Measurements from ENCODE around the gene DYSF.
A peak's percentile ranks its signal among the peaks of the same experiment; 100 is the strongest.

Gene DYSF

DNA sequence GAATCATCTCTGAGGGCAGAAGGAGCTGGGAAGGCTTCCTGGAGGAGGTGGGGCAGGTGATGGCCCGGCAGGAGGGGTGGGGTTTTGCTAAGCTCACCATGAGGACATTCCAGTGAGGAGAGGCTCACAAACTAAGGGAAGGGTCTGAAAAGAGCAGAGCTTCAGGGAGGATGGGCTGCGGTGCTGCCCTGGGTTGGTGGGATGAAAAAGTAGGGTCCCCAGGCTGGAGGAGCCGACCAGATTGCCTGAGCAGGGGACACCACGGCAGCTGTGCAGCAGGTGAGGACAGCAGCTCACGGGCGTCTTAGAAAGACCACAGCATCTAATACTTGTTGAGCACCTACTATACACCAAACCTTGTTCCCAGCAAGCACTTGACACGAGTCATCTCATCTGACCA, 82.2 kb downstream of the DYSF start:
- Mint-ChIP-seq H3K36me3 (no peaks in the 10 kb centered on the region), H3K27me3 (peaks cover 60% of the 10 kb centered on the region), H3K9me3 (no peaks in the 10 kb centered on the region), H3K4me3 (no peak overlapping the region), H3K27ac (no peak overlapping the region), H3K4me1 (no peaks in the 10 kb centered on the region)
- ATAC-seq: no peak

DNA sequence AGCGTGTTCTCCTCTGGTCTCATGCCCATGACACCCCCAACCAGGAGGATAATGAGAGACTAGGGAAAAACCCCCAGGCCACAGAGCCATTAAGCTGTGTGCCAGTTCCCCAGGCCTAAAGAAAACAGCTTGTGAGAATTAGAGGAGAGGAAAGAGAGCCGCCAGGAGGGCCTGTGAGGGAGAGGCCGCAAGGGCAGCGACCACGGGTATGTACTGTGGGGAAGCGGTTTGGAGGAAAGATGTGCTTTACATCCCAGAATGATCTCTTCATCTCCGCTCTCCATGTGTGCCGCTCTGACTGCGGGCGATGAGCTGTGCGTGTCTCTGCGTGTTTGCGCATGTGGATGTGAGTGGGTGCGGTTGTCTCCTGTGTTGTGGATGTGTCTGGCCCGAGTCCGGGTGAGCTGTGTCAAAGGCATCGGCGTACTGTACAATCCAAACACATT, 82.9 kb downstream of the DYSF start:
- ATAC-seq: no peak
- H3K4me3 Mint-ChIP-seq: no peak overlapping the region
- no peaks in the 10 kb centered on the region for H3K9me3 Mint-ChIP-seq
- no peaks in the 10 kb centered on the region for H3K36me3 Mint-ChIP-seq
- no peak overlapping the region for H3K27ac Mint-ChIP-seq
- H3K4me1 Mint-ChIP-seq: no peaks in the 10 kb centered on the region
- peaks cover 53% of the 10 kb centered on the region for H3K27me3 Mint-ChIP-seq

DNA sequence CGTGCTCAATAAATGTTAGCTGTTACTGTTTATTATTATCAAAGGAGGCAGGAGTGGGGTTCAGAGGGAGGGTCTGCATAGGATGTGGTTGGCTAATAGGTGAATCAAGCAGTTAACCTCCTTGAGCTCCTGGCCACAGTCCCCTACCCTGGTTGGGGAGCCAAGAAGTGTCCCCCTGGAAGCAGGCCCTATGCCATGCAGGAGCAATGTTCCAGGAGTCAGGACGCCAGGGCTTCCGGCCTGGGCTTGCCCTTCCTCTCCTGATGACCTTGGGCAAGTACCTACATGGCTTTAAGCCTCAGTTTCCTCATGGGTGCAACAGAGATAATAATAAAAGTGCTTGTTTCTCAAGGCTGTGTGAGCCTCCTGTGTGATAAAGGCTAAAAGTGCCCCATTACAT, 84.9 kb downstream of the DYSF start:
- Mint-ChIP-seq H3K9me3 (no peaks in the 10 kb centered on the region), H3K27ac (no peak overlapping the region), H3K36me3 (no peaks in the 10 kb centered on the region), H3K4me1 (no peaks in the 10 kb centered on the region), H3K27me3 (peaks cover 38% of the 10 kb centered on the region), H3K4me3 (no peak overlapping the region)
- no peak for ATAC-seq

DNA sequence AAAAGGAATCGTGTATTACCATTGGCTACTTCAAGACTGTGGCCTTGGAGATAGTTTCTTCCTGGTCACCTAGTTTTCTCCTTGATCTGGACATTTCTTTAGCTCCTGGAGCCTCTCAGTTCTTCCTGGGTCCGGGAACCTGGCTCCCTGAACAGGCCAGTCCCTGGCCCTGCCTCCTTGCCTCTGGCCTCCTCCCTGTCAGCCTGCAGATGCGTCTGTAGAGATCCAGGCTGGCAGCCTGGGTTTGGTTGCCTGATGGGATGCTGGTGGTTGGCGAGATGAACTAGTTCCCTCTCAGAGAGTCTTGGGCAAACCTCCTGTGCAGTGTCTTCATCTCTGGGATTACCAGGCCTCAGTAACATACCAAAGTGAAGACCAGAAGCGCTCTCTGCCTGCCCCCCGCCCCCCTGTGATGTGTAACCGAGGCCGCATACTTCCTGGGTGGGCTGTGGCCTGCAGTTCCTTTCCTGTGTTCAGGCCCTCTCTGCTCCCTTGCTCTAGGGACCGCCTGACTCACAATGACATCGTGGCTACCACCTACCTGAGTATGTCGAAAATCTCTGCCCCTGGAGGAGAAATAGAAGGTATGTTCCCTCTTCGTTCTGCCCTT, 85.4 kb downstream of the DYSF start:
- ATAC-seq: no peak
- no peaks in the 10 kb centered on the region for H3K4me1 Mint-ChIP-seq
- H3K9me3 Mint-ChIP-seq: no peaks in the 10 kb centered on the region
- no peak overlapping the region for H3K27ac Mint-ChIP-seq
- H3K36me3 Mint-ChIP-seq: no peaks in the 10 kb centered on the region
- H3K4me3 Mint-ChIP-seq: no peak overlapping the region
- peaks cover 32% of the 10 kb centered on the region for H3K27me3 Mint-ChIP-seq

DNA sequence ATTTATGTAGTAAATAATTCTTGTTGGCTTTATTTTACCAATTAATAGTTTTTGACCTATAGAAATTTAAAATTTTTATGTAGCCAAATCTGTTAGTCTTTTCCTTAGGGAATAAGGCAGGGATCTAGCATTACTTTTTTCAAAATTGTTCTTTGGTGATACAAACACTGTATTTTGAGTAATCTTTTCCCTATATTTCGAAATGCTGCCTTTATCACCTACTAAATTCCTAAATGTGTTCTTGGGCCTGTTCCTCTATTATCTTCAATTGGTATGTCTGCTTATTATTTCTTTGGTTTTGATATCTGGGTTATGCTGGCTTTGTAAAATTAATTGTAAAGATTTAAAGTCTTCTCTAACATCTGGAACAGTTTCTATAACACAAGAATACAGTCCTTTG, 87.5 kb downstream of the DYSF start:
- no peak for ATAC-seq
- H3K36me3 Mint-ChIP-seq: no peaks in the 10 kb centered on the region
- H3K4me3 Mint-ChIP-seq: no peak overlapping the region
- H3K9me3 Mint-ChIP-seq: no peaks in the 10 kb centered on the region
- no peak overlapping the region for H3K27ac Mint-ChIP-seq
- peaks cover 5% of the 10 kb centered on the region for H3K4me1 Mint-ChIP-seq
- peaks cover 29% of the 10 kb centered on the region for H3K27me3 Mint-ChIP-seq

DNA sequence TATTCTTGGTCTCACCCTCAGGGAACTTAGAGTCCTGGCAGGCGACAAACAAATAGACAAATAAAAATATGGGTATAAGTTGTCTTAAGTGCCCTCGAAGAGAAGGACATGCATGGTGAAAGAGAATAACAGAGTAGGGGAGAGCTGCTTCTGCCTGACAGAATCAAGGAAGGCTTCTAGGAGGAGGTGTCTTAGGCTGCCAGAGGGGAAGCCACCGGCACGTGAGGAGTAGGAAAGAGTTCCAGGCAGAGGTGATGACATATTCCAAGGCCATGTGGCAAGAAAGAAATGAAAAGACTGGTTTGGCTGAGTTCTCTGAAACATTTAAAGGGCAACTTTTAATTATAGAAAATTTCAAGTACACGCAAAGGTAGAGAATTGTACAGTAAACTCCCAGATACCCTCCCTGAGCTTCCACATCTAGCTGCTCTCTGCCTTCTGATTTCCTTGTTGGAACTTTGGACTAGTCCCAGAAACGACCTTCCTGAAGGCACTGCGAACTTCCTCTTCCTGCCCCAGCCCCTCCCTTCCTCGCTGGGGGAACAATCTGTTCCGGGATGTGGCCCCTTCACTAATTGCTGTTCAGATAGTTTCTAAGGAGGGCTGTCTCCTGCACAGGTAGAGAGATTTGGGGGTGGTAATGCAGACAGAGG, 91.7 kb downstream of the DYSF start:
- H3K9me3 Mint-ChIP-seq: no peaks in the 10 kb centered on the region
- H3K27ac Mint-ChIP-seq: no peak overlapping the region
- no peaks in the 10 kb centered on the region for H3K36me3 Mint-ChIP-seq
- peaks cover 45% of the 10 kb centered on the region for H3K27me3 Mint-ChIP-seq
- H3K4me3 Mint-ChIP-seq: peak overlapping the region; percentile 38
- peaks cover 7% of the 10 kb centered on the region for H3K4me1 Mint-ChIP-seq
- ATAC-seq: no peak

DNA sequence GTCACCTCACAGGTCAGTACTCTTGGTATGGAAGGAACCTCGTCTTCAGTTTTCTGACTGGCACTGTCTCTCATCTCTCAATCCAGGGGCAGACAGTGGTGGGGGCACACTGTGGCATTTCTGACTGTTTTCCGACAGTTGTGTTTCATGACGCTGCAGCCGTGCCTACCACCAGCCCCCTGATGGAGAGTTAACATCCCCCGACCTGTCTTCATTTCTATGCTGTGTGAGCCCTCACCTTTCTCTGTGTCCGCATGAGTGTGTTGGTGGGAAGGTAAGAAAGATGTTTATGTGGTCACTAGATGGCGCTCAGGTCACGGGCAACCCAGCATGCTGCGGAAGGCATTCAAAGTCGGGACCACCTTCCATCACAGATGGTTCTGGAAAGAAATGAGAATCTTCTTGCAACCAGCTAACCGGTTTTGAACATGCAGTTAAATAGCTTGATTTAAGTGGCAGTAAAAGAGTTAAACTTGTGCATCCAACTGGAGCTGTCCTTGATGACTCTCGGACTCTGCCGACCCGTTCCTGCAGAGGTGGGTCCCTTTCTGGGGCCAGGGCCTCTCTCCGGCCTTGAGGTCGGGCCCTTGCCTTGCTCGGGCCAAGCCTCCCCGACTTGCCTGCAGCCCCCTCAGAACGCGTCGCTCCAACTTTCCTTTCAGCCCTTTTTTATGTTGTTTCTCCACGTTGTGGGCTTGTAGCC, 92.4 kb downstream of the DYSF start:
- H3K9me3 Mint-ChIP-seq: no peaks in the 10 kb centered on the region
- no peak overlapping the region for H3K27ac Mint-ChIP-seq
- H3K4me1 Mint-ChIP-seq: peaks cover 7% of the 10 kb centered on the region
- H3K4me3 Mint-ChIP-seq: peak overlapping the region; percentile 38
- H3K36me3 Mint-ChIP-seq: no peaks in the 10 kb centered on the region
- H3K27me3 Mint-ChIP-seq: peaks cover 45% of the 10 kb centered on the region
- ATAC-seq: peak; percentile 68

DNA sequence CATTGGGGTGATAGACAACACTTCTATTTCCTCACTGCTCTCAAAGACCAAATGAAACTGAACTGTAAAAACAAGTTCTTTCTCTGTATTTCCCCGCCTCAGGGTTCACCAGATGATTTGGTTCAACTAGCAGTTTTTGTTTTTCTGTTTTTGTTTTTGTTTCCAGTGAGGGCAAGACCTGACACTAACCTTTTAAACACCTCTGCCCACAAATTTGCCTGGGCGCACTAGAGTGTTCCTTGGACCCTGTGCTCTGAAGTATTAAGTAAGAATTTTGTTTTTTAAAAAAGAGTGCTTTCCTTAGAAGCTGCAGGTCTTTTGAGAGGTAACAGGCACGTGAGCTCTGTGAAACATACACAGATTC, 92.9 kb downstream of the DYSF start:
- H3K4me3 Mint-ChIP-seq: no peak overlapping the region
- peaks cover 51% of the 10 kb centered on the region for H3K27me3 Mint-ChIP-seq
- no peaks in the 10 kb centered on the region for H3K36me3 Mint-ChIP-seq
- H3K4me1 Mint-ChIP-seq: peaks cover 7% of the 10 kb centered on the region
- H3K27ac Mint-ChIP-seq: no peak overlapping the region
- no peaks in the 10 kb centered on the region for H3K9me3 Mint-ChIP-seq
- no peak for ATAC-seq

DNA sequence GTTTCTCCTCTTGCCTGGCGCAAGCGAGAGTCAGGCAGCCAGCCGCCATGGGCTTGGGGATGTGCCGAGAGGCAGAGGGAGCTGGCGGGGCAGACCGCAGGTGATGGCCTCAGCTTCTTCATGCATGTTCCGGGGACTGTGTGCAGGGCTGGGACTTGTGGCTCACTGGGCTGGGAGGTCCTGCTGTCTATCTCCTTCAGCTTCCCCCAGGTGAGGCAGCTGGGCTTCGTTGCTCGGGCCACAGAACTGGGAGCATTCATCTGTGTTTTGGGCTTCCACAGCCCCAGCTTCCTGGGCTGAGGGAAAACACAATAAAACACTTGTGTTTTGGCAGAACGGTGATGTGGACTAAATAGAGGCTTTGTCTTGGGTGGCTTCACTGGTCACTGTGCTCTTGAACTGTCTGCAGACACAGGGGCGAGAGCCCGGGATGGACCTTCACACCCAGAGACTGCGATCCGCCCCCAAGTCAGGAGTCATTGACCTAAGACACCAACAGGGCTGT, 93.5 kb downstream of the DYSF start:
- no peak overlapping the region for H3K27ac Mint-ChIP-seq
- peaks cover 7% of the 10 kb centered on the region for H3K4me1 Mint-ChIP-seq
- H3K9me3 Mint-ChIP-seq: no peaks in the 10 kb centered on the region
- H3K4me3 Mint-ChIP-seq: no peak overlapping the region
- no peaks in the 10 kb centered on the region for H3K36me3 Mint-ChIP-seq
- H3K27me3 Mint-ChIP-seq: peaks cover 55% of the 10 kb centered on the region
- ATAC-seq: no peak

DNA sequence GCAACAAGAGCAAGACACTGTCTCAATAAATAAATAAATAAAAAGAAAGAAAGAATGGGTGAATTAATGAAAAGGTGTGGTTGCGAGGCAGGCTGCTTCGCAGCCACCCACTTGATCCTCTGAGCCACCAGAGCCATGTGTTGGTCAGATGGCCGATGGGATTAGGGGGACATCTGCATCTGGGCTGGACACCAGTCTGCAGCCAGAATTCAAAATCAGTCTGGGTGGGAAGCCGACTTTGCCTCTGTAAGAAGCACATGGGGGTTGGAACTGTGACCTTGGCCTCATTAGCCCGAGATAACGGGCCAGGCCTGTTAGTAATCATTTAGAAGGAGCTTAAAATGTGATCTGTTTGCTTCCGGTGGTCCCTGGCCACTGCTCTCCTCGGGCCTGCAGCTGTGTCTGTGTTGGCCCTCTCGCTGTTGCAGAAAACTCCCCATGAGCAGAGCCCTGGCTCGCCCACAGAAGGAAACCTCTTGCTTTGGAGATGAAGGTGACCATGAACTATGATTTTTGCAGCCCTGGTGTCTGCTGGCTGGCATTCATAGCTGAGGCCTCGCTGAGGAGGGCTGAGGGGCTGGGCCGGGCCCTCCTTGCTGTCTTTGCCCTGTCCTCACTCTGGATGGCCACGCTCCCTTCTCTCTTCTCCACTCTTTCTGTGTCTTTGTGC, 94.4 kb downstream of the DYSF start:
- Mint-ChIP-seq H3K27me3 (peaks cover 55% of the 10 kb centered on the region), H3K9me3 (no peaks in the 10 kb centered on the region)
- no peak for ATAC-seq

DNA sequence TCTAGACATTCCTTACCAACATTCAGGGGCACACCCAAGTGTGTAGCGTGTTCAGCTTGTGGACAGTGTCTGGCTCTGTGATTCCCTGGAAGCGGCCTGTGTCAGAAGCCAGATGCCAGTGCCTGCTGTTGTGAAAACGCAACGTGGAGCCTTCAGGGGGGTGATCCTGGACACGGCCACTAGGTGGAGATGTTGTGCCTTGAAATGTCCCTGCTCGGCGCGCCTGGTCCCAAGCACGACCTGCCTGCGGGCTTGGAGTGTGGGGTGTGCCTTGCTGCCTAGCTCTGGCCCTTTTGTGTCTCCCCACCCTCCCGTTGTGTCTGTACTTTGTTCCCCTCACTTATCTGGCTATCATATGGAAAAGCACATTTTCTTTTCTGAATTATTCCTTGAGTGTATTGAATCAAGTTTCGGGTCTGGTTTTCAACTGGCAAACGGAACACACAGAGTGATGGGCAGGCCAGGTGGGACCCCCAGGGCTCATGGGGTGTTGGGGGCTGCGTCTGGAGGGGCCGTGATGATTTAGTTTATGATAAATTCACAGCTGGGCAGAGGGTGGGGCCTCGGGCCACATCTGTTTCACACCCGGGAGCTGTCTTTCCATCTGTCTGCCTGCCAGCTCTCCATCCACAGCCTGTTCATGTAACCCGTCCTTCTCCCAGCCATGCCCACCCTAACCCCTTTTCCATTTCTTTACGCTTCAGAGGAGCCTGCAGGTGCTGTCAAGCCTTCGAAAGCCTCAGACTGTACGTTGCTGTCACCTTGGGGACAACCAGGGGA, 95.5 kb downstream of the DYSF start:
- ATAC-seq: no peak
- Mint-ChIP-seq H3K27me3 (peaks cover 55% of the 10 kb centered on the region), H3K36me3 (no peaks in the 10 kb centered on the region)

More for the DNA sequence above, 94.4 kb downstream of the DYSF start:
- Mint-ChIP-seq H3K36me3 (no peaks in the 10 kb centered on the region), H3K4me1 (peaks cover 7% of the 10 kb centered on the region), H3K27ac (no peak overlapping the region), H3K4me3 (no peak overlapping the region)

DNA sequence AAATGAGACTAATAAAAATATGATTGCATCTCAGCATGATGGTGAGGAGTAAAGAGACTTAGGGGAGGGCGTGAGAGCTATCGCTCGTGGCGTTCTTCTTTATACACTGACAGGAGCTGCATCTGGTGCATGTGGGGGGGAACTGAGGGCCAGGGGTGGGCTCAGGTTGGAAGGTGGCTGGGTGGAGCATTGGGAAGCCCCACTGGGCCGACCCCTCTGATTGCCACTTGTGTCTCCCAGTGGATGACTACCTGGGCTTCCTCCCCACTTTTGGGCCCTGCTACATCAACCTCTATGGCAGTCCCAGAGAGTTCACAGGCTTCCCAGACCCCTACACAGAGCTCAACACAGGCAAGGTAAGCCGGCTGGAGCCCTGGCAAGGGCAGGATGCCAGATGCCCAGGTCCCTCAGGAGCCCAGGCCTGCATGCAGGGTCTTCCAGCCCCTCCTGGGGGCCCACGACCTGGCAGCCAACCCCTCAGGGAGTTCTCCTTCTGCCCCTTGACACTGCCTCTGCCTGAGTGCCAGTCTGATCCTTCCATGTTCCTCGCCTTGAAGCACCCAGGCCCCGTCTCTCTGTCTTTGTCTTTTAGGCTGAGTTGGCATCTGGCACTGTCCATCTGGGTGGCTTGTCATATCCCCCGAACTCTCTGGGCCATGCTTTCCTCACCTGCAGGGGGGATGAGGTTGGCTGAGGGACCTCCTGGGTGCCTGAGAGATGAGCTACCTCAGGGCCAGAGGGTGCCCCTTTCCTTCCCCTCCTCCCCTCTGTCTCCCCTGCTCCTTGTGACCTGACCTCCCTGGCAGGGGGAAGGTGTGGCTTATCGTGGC, 97.7 kb downstream of the DYSF start:
- no peak for ATAC-seq
- peaks cover 35% of the 10 kb centered on the region for H3K27me3 Mint-ChIP-seq
- H3K4me3 Mint-ChIP-seq: no peak overlapping the region
- no peak overlapping the region for H3K27ac Mint-ChIP-seq
- no peaks in the 10 kb centered on the region for H3K36me3 Mint-ChIP-seq
- no peaks in the 10 kb centered on the region for H3K9me3 Mint-ChIP-seq
- no peaks in the 10 kb centered on the region for H3K4me1 Mint-ChIP-seq

More for the DNA sequence above, 95.5 kb downstream of the DYSF start:
- H3K4me1 Mint-ChIP-seq: peaks cover 7% of the 10 kb centered on the region
- no peak overlapping the region for H3K27ac Mint-ChIP-seq
- H3K9me3 Mint-ChIP-seq: no peaks in the 10 kb centered on the region
- H3K4me3 Mint-ChIP-seq: no peak overlapping the region

DNA sequence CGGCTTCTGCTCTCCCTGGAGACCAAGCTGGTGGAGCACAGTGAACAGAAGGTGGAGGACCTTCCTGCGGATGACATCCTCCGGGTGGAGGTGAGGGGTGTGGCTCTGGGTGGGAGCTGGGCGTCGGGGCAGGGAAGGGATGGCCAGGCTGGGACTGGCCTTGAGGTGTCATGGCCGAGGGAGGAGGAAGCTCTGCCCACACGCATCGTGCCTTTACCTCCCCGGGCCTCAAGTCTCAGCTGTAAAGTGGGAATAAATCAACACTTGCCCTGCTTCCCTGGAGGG, 98.2 kb downstream of the DYSF start:
- Mint-ChIP-seq H3K4me3 (no peak overlapping the region), H3K27ac (no peak overlapping the region)

DNA sequence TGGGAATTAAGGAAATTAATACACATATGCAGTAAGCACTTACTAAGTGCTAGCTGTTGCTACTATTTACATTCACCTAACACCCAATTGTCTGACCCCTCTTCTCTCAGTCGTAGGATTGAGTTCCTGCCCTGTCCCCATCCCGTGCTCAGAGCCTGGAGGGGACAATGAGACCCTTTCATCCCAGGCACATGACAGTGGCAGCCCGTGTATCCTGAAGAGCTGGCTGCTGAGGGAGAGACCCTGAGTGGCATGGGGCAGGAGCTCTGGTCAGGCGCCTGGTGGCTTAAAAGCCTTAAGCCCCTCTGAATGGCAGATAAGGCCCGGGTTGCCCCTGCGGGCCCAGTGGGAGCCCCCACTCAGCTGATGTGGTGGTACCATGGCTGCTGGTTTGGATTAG, 99.0 kb downstream of the DYSF start:
- Mint-ChIP-seq H3K4me3 (no peak overlapping the region), H3K27ac (no peak overlapping the region), H3K36me3 (no peaks in the 10 kb centered on the region), H3K4me1 (no peaks in the 10 kb centered on the region), H3K27me3 (peaks cover 31% of the 10 kb centered on the region), H3K9me3 (no peaks in the 10 kb centered on the region)
- no peak for ATAC-seq

More for the DNA sequence above, 98.2 kb downstream of the DYSF start:
- H3K9me3 Mint-ChIP-seq: no peaks in the 10 kb centered on the region
- H3K27me3 Mint-ChIP-seq: peaks cover 31% of the 10 kb centered on the region
- no peaks in the 10 kb centered on the region for H3K36me3 Mint-ChIP-seq
- ATAC-seq: no peak
- H3K4me1 Mint-ChIP-seq: no peaks in the 10 kb centered on the region

All from stimulated activated memory B cell treated with anti-CD40 and anti-IgM and Interleukin-4, amounts not matched to agents 10 μg/mL and 1 μg/mL and 100 μg/mL, for 72 hours (primary cell).